H54 (cell line): ENCODE results near the gene BLMH.
"Not testable (repeated sequence)": the region's sequence is repeated elsewhere in the genome, so short reads cannot be mapped to it uniquely, and the experiment has no call there.

Experiments
- DNase-seq: peaks from one replicate; pipeline ENCODE4 v3.0.0; 2011; ENCODE audit warnings: low spot score, mixed read lengths; ENCODE audit not compliant: insufficient read length
- FAIRE-seq: peaks from 3 replicates; lab custom pipeline; 2011; peaks lifted over from hg19 to GRCh38; lab: Jason Lieb, UNC
- POLR2A ChIP-seq: IDR thresholded peaks from 2 replicates; pipeline ENCODE4 v1.6.1; 2011; ENCODE audit warnings: low read depth, mild to moderate bottlenecking, low read length

Gene BLMH

GRCh38 chr17:30203471-30203981 is 88.2 kb downstream of the BLMH start:
- TF ChIP-seq POLR2A: no peak
- FAIRE-seq (no peak), DNase-seq (no peak)

- FAIRE-seq, DNase-seq: not testable (repeated sequence)
Measured at GRCh38 chr17:30200656-30201055, 91.1 kb downstream of the BLMH start.

- DNase-seq: no peak
- no peak for FAIRE-seq
- TF ChIP-seq POLR2A: no peak
Measured at GRCh38 chr17:30200106-30200505, 91.6 kb downstream of the BLMH start.

- no peak for TF ChIP-seq POLR2A
- no peak for DNase-seq
- FAIRE-seq: no peak
Measured at GRCh38 chr17:30199600-30199999, 92.1 kb downstream of the BLMH start.
